Rectal smooth muscle tissue (tissue), 1 donor: ENCODE data around the gene GEMIN7.
"Not testable (repeated sequence)": the region's sequence is repeated elsewhere in the genome, so short reads cannot be mapped to it uniquely, and the experiment has no call there.

Source experiments
- H3K27ac ChIP-seq: one replicate; pipeline ENCODE4 v1.7.0; 2013; ENCODE audit warnings: low read depth, low read length, inconsistent platforms
- H3K27me3 ChIP-seq: one replicate; pipeline ENCODE4 v1.7.0; 2013; ENCODE audit warnings: low read length; ENCODE audit not compliant: control insufficient read depth, insufficient read depth
- H3K36me3 ChIP-seq: one replicate; pipeline ENCODE4 v1.7.0; 2013; ENCODE audit warnings: low read length; ENCODE audit not compliant: control insufficient read depth, insufficient read depth
- H3K4me1 ChIP-seq: one replicate; pipeline ENCODE4 v1.7.0; 2013; ENCODE audit warnings: low read length; ENCODE audit not compliant: control insufficient read depth, insufficient read depth
- H3K4me3 ChIP-seq: one replicate; pipeline ENCODE4 v1.7.0; 2013; ENCODE audit warnings: low read length
- H3K9ac ChIP-seq: one replicate; pipeline ENCODE4 v1.7.0; 2013; ENCODE audit warnings: low read length

The GEMIN7 gene

DNA sequence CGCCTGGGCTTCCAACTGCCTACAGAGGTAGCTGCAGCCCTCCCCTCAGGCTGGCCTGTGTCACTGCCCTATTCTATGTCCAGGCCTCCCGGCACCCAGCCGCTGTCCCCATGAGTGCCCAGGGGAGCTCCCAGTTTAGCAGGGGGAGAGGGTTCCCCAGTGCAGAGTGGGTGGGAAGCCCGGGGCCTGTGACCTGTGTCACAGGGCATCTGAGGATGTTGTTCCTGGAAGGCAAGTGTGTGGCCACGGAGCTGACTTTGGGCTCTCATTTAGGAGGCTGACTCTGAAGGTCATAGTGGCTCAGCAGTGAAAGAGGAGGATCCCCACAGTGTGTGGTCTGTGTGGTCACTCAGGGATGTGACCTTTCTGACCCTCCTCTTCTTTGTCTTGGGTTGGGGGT, 39.0 kb downstream of the GEMIN7 start:
- H3K36me3 ChIP-seq, result no peaks in the 10 kb centered on the region
- peaks cover 3% of the 10 kb centered on the region for H3K4me1 ChIP-seq
- H3K9ac ChIP-seq, result no peak overlapping the region
- H3K27ac ChIP-seq, result no peak overlapping the region
- no peaks in the 10 kb centered on the region for H3K27me3 ChIP-seq
- H3K4me3 ChIP-seq, result no peak overlapping the region

GRCh38 chr19:45118591-45119355, 39.7 kb downstream of the GEMIN7 start:
- H3K27ac ChIP-seq, H3K27me3 ChIP-seq, H3K4me1 ChIP-seq, H3K4me3 ChIP-seq, H3K9ac ChIP-seq, H3K36me3 ChIP-seq: not testable (repeated sequence)

DNA sequence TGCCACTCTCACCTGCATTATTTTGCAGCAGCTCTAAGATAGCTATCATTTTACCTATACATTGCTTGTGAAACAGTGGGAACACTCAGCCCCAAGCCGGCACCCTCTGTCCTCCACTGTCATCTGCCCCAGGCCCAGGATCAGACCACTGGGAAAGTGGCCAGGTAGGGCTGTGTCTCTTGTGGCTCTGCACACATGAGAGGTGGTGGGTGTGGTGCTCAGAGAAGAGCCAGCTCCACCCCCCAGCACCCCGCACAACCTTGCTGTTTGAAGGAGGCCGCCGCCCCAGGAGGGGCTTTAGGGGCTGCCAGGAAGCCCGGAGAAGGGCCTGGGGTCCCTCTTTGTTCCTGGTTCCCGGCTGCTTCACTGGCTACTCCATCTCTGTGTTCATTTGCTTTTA, 40.5 kb downstream of the GEMIN7 start:
- H3K36me3 ChIP-seq, result no peaks in the 10 kb centered on the region
- peaks cover 3% of the 10 kb centered on the region for H3K4me1 ChIP-seq
- no peak overlapping the region for H3K9ac ChIP-seq
- no peak overlapping the region for H3K4me3 ChIP-seq
- no peak overlapping the region for H3K27ac ChIP-seq
- H3K27me3 ChIP-seq, result no peaks in the 10 kb centered on the region

DNA sequence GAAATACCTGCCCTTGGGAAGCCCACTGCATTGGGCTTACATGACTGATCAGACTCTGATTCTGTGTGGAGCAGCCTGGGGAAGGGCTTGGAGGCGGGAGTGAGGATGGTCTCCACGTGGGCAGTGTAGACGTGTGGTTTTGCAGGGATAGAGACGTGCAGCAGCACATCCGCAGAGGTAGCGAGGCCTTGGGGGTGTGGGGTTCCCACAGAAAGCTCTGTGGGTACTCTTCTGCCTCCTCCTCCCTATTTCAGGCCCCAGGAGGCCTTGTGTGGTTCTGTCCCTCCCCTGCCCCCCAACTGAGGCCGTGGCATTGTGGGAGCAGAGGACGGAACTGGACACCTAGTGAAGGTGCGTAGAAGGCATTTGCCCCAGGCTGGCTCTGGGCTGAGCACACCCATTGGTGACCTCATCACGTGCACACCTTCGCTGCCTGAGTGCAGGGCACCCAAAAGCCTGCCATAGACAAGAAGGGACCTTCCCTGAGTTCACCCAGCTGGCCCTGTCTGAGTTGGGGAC, 42.8 kb downstream of the GEMIN7 start:
- peaks cover 3% of the 10 kb centered on the region for H3K4me1 ChIP-seq
- no peaks in the 10 kb centered on the region for H3K27me3 ChIP-seq
- no peak overlapping the region for H3K9ac ChIP-seq
- no peaks in the 10 kb centered on the region for H3K36me3 ChIP-seq
- H3K27ac ChIP-seq, result no peak overlapping the region
- H3K4me3 ChIP-seq, result no peak overlapping the region

DNA sequence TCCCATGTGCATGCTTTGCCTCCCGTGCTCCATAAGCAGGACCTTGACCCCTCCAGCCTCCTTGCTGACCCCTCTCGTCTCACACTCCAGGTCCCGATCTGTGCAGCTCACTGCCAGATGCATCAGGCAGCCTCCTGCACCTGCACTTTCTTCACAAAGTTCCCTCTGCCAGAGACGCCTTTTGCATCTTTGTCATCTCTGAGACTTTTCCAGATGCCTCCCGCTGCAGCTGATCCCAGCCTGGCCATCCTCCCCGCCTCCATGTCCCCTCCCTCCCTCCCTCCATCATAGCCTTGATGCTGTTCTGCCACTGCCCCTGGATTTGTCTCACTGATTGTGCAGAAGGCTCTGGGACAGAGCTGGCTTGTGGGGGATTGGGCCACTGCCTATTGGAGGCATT, 43.8 kb downstream of the GEMIN7 start:
- no peaks in the 10 kb centered on the region for H3K4me1 ChIP-seq
- H3K27me3 ChIP-seq, result no peaks in the 10 kb centered on the region
- H3K27ac ChIP-seq, result no peak overlapping the region
- H3K4me3 ChIP-seq, result no peak overlapping the region
- H3K9ac ChIP-seq, result no peak overlapping the region
- no peaks in the 10 kb centered on the region for H3K36me3 ChIP-seq

- Histone ChIP-seq H3K4me3 (no peak overlapping the region), H3K36me3 (no peaks in the 10 kb centered on the region), H3K9ac (no peak overlapping the region), H3K4me1 (no peaks in the 10 kb centered on the region), H3K27ac (no peak overlapping the region), H3K27me3 (no peaks in the 10 kb centered on the region)
Observed at GRCh38 chr19:45123440-45123850, 44.4 kb downstream of the GEMIN7 start.

- H3K36me3 ChIP-seq, result peaks cover 3% of the 10 kb centered on the region
- H3K4me1 ChIP-seq, result no peaks in the 10 kb centered on the region
- no peaks in the 10 kb centered on the region for H3K27me3 ChIP-seq
Observed at GRCh38 chr19:45124021-45124420, 45.0 kb downstream of the GEMIN7 start.

DNA sequence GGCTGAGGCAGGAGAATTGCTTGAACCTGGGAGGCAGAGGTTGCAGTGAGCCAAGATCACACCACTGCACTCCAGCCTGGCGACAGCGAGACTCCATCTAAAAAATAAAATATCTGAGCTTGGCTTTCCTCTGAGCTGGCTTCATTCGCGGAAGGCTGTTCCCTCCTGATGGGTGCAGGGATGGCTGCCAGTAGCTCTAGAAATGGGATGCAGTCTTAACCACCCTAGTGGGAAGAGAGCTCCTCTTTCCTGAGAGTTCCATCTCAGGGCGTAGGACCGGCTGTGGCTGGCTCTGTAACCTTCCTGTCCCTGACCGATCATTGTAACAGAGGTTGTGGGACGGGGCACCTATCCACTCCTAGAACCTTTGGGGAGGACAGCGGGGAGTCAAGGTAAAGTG, 46.3 kb downstream of the GEMIN7 start:
- no peak overlapping the region for H3K4me3 ChIP-seq
- H3K9ac ChIP-seq, result no peak overlapping the region
- H3K36me3 ChIP-seq, result peaks cover 3% of the 10 kb centered on the region
- no peak overlapping the region for H3K27ac ChIP-seq
- H3K4me1 ChIP-seq, result no peaks in the 10 kb centered on the region
- no peaks in the 10 kb centered on the region for H3K27me3 ChIP-seq

More at GRCh38 chr19:45124021-45124420, 45.0 kb downstream of the GEMIN7 start:
- H3K27ac ChIP-seq, result no peak overlapping the region
- no peak overlapping the region for H3K9ac ChIP-seq
- no peak overlapping the region for H3K4me3 ChIP-seq

DNA sequence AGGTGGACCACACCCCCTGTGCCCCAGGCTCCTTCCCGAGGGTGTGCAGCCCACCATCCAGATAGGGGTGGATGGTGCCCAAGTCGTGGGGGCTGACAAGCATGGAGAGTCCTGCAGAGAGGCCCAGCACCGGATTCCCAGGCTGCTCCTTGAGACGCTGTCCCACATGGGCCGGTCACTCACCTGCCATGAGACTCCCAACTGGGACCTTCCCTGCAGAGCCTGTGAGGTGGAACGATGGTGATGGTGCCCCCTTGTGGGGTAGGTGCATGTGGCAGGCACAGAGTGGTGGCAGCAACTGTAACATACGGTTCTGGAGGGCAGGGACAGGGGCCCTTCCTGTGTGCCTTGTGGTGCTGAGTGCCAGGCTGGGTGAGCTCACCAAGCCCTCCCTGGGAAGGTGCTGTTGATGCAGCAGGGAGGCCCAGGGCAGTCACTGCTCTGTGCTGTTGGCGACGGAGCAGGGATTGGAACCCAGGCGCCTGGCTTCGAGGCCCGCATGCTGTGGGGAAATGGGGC, 47.0 kb downstream of the GEMIN7 start:
- no peak overlapping the region for H3K9ac ChIP-seq
- H3K4me3 ChIP-seq, result no peak overlapping the region
- no peaks in the 10 kb centered on the region for H3K27me3 ChIP-seq
- H3K27ac ChIP-seq, result no peak overlapping the region
- H3K4me1 ChIP-seq, result no peaks in the 10 kb centered on the region
- peaks cover 3% of the 10 kb centered on the region for H3K36me3 ChIP-seq

GRCh38 chr19:45126654-45127053, 47.6 kb downstream of the GEMIN7 start:
- Histone ChIP-seq H3K27ac (no peak overlapping the region), H3K27me3 (no peaks in the 10 kb centered on the region), H3K4me1 (no peaks in the 10 kb centered on the region), H3K4me3 (no peak overlapping the region), H3K36me3 (peaks cover 3% of the 10 kb centered on the region), H3K9ac (no peak overlapping the region)

- no peaks in the 10 kb centered on the region for H3K4me1 ChIP-seq
- H3K36me3 ChIP-seq, result peaks cover 3% of the 10 kb centered on the region
- H3K4me3 ChIP-seq, result no peak overlapping the region
- H3K27ac ChIP-seq, result no peak overlapping the region
- H3K27me3 ChIP-seq, result no peaks in the 10 kb centered on the region
- H3K9ac ChIP-seq, result no peak overlapping the region
Observed at GRCh38 chr19:45128146-45128545, 49.1 kb downstream of the GEMIN7 start.

DNA sequence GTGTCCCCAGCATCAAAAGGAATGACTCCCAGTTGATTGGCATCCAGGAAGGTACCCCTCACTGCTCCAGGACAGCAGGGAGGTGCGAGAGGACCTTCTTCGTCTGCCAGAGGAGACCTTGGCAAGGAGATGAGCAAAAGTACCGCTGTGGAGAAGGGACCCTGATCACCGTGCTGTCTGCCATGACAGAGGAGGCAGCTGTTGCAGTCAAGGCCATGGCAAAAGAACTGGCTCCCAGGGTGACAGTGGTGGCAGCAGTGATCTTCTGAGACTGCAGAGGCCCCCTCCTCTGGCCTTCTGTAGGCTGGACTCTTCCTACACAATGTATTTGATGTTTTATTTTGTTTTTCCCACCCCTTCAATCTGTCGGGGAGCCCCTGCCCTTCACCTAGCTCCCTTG, 49.7 kb downstream of the GEMIN7 start:
- Histone ChIP-seq H3K27me3 (no peaks in the 10 kb centered on the region), H3K4me3 (no peak overlapping the region), H3K4me1 (no peaks in the 10 kb centered on the region), H3K9ac (no peak overlapping the region), H3K36me3 (peaks cover 3% of the 10 kb centered on the region), H3K27ac (no peak overlapping the region)

DNA sequence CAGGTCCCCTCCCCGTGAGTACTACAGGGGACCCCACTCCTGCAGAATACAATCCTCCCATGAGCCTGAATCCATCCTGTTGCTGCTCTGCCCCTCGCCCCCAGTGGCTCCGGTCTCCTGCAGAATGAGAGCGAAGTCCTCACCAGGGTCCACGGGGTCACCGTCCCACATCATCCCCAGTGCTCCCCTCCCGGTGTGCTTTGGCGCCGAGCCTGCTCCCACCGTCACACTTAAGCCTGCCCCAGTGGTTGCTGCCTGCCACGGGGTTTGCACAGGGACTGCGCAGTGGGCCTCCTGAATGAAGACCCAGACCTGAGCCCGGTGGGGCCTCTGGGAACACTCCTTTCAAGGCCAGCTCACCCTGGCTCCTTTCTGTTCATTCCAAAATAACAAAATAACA, 51.2 kb downstream of the GEMIN7 start:
- H3K27ac ChIP-seq, result no peak overlapping the region
- H3K36me3 ChIP-seq, result peaks cover 3% of the 10 kb centered on the region
- no peak overlapping the region for H3K9ac ChIP-seq
- H3K4me1 ChIP-seq, result no peaks in the 10 kb centered on the region
- no peak overlapping the region for H3K4me3 ChIP-seq
- no peaks in the 10 kb centered on the region for H3K27me3 ChIP-seq
